Mesothelial cell of epicardium (in vitro differentiated cells): ENCODE results near the gene DCLK1. TPM values are rescaled to one million over a fixed set of nuclear protein-coding genes. Genes with fewer than 3 reads are reported as not detected.

Experiments used
- DNase-seq, 2 experiments: peaks; one replicate each; pipeline ENCODE4 v3.0.0; 2021; ENCODE audit warnings: low spot score in 2 of 2; ENCODE audit not compliant: unreplicated experiment in 2 of 2
- H3K27ac Mint-ChIP-seq: 2 replicates; pipeline ENCODE4 v1.8.0; 2021; ENCODE audit warnings: mixed read lengths
- H3K27me3 Mint-ChIP-seq: 2 replicates; pipeline ENCODE4 v1.8.0; 2021; ENCODE audit warnings: low read depth, mixed read lengths
- H3K36me3 Mint-ChIP-seq: 2 replicates; pipeline ENCODE4 v1.8.0; 2021; ENCODE audit warnings: mixed read lengths
- H3K4me1 Mint-ChIP-seq: 2 replicates; pipeline ENCODE4 v1.8.0; 2021; ENCODE audit warnings: mixed read lengths
- H3K4me3 Mint-ChIP-seq: 2 replicates; pipeline ENCODE4 v1.8.0; 2021; ENCODE audit warnings: mild to moderate bottlenecking, moderate library complexity, mixed read lengths
- H3K9me3 Mint-ChIP-seq: 2 replicates; pipeline ENCODE4 v1.8.0; 2021; ENCODE audit warnings: mixed read lengths
- total RNA-seq: library from RNA; stranded (reverse); gene quantifications from 3 replicates; pipeline ENCODE4 v1.2.1, GENCODE V29; 2021
- TF ChIP-seq, protein P1 (sequence below): fragments of 200-600 bp; sonication (generic); IDR thresholded peaks from one replicate; pipeline ENCODE4 v1.5.0; 2021; ENCODE audit warnings: antibody characterized with exemption; ENCODE audit not compliant: unreplicated experiment

DCLK1 gene
- total RNA-seq, 1 donor from 2014 or later: 21.7 TPM

DNA sequence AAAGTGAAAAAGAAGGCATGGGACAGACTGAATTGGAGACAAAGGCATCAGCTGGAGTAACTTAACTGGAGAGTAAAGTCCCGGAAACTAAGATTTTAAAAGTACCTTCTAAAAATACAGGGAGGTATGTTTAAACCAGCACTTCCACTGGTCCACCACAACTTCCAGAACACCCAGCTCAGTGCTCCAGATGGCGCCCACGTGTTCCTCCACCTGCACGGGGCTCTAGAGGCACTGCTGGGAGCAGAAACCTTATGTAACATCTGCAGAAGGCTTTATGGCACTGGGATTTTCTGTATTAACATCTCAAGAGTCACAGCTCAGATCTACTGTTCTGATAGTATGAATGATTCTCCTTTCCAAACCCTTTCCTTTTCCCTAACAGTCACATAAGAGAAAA lies 252.1 kb downstream of the DCLK1 start:
- Mint-ChIP-seq H3K36me3 (peaks cover 5% of the 10 kb centered on the region), H3K27me3 (no peaks in the 10 kb centered on the region), H3K4me3 (no peak overlapping the region), H3K27ac (no peak overlapping the region), H3K9me3 (no peaks in the 10 kb centered on the region), H3K4me1 (peaks cover 28% of the 10 kb centered on the region)
- TF ChIP-seq, protein P1, sequence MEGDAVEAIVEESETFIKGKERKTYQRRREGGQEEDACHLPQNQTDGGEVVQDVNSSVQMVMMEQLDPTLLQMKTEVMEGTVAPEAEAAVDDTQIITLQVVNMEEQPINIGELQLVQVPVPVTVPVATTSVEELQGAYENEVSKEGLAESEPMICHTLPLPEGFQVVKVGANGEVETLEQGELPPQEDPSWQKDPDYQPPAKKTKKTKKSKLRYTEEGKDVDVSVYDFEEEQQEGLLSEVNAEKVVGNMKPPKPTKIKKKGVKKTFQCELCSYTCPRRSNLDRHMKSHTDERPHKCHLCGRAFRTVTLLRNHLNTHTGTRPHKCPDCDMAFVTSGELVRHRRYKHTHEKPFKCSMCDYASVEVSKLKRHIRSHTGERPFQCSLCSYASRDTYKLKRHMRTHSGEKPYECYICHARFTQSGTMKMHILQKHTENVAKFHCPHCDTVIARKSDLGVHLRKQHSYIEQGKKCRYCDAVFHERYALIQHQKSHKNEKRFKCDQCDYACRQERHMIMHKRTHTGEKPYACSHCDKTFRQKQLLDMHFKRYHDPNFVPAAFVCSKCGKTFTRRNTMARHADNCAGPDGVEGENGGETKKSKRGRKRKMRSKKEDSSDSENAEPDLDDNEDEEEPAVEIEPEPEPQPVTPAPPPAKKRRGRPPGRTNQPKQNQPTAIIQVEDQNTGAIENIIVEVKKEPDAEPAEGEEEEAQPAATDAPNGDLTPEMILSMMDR: no peak
- DNase-seq: no peak

DNA sequence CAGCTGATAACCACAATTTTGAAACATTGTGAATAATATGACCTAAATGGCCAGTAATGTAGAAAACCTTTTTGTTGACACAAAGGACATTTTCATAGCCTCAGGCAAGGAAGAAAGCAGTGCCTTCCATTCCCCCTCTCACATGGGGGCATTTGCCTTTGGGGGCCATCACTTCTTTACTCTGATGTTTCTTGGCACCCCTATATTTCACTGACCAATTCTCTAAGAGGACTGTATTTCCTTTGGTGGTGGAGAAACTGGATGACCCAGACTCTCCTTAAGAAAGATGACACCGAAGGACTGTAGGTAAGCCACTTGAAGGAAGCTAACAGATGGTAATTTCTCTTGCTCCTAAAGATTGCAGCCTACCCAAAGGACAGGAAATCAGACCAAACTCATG lies 254.6 kb downstream of the DCLK1 start:
- Mint-ChIP-seq H3K36me3 (no peaks in the 10 kb centered on the region), H3K9me3 (no peaks in the 10 kb centered on the region), H3K27ac (no peak overlapping the region), H3K4me1 (peaks cover 8% of the 10 kb centered on the region), H3K4me3 (no peak overlapping the region), H3K27me3 (no peaks in the 10 kb centered on the region)
- no peak for DNase-seq
- TF ChIP-seq, protein P1: no peak

DNA sequence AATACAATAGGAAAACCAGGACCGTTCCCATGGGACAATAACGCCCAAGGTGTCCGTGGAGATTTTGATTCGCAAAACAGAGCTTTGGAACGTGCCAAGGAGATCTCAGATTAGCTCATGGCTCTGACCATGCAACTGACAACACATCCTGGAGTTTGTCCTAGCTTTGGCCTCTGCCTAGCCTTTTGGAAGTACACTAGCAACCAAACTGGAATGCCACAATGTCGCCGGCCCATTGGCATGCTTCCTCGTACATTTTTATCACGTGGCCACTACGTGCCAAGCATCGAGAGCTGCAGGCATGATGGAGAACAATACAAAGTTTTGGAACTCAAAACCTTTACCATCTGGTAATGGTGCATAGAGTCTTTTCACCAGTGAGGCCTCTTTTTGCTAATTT lies 256.5 kb downstream of the DCLK1 start:
- Mint-ChIP-seq H3K27ac (no peak overlapping the region), H3K36me3 (peaks cover 3% of the 10 kb centered on the region), H3K4me1 (no peaks in the 10 kb centered on the region), H3K9me3 (no peaks in the 10 kb centered on the region), H3K4me3 (no peak overlapping the region), H3K27me3 (no peaks in the 10 kb centered on the region)
- TF ChIP-seq, protein P1: no peak
- no peak for DNase-seq

DNA sequence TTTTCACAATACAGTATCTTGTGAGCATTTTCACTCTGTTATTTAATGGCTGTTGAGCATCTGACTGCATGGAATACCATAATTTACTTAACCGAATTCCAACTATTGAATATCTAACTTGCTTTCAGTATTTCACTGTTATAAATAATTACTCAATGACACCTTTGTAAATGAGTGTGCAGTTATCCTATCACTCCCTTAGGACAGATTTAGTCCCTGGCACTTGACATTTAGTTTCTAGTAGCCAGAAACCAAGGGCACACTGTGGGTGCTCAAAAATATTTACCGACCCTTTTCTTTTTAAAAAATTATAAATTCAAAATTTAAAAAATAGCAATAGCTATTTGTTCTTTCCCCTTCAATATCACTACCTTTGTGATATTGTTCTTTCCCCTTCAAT lies 258.8 kb downstream of the DCLK1 start:
- H3K9me3 Mint-ChIP-seq: peaks cover 3% of the 10 kb centered on the region
- DNase-seq: no peak
- no peak overlapping the region for H3K4me3 Mint-ChIP-seq
- no peak overlapping the region for H3K27ac Mint-ChIP-seq
- no peaks in the 10 kb centered on the region for H3K27me3 Mint-ChIP-seq
- peaks cover 8% of the 10 kb centered on the region for H3K36me3 Mint-ChIP-seq
- no peaks in the 10 kb centered on the region for H3K4me1 Mint-ChIP-seq
- TF ChIP-seq, protein P1: no peak

DNA sequence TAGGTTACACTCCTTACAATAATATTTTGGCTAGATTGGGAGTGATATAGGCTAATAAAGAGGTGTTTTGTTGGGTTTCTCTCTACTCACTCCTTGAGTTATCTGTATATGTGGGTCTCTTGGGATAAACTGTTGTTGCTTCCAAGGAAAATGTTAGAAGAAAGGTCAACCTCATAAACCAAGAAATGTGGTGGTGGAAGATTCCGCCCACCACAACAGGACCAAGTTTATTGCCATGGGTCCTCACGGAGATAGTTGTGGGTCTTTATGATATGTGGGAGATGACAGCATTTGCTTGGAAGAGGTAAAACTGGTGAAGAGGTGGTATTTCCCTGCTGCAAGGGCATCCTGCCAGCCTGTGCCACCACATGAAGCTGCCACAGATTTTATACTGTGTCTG lies 259.6 kb downstream of the DCLK1 start:
- H3K36me3 Mint-ChIP-seq: peaks cover 8% of the 10 kb centered on the region
- H3K4me1 Mint-ChIP-seq: peaks cover 4% of the 10 kb centered on the region
- TF ChIP-seq, protein P1: no peak
- DNase-seq: no peak
- H3K9me3 Mint-ChIP-seq: peaks cover 3% of the 10 kb centered on the region
- H3K27me3 Mint-ChIP-seq: no peaks in the 10 kb centered on the region
- H3K27ac Mint-ChIP-seq: no peak overlapping the region
- no peak overlapping the region for H3K4me3 Mint-ChIP-seq

DNA sequence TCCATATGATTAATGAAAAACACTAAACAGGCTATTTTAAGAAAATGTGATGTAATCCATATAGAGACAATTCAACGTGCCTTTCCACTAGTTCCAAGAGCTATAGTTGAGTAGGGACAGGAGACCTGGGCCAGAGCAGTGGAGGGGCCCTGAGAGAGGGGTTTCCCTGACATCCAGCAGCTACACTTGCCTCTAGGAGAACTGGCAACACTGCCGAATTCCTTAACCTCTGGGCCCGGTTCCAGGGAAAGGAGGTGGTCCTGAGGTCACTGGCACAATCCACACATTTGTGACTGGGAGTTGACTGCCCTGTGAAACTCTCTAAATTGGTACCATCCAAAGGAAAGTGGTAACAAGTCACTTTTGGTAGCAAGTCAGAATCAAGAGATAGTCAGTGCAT lies 264.4 kb downstream of the DCLK1 start:
- Mint-ChIP-seq H3K27ac (no peak overlapping the region), H3K4me1 (peaks cover 15% of the 10 kb centered on the region), H3K4me3 (no peak overlapping the region), H3K36me3 (peaks cover 12% of the 10 kb centered on the region), H3K9me3 (peaks cover 9% of the 10 kb centered on the region), H3K27me3 (no peaks in the 10 kb centered on the region)
- no peak for DNase-seq
- TF ChIP-seq, protein P1: no peak
